HG03060 (cell line): ENCODE data around the gene C6orf52.

ENCODE experiments used
- ATAC-seq: cut with Tn5 transposase; IDR thresholded peaks from one replicate; pipeline ENCODE4 v1.9.1; 2021; ENCODE audit warnings: low read depth, moderate number of reproducible peaks; ENCODE audit not compliant: unreplicated experiment

The C6orf52 gene

DNA sequence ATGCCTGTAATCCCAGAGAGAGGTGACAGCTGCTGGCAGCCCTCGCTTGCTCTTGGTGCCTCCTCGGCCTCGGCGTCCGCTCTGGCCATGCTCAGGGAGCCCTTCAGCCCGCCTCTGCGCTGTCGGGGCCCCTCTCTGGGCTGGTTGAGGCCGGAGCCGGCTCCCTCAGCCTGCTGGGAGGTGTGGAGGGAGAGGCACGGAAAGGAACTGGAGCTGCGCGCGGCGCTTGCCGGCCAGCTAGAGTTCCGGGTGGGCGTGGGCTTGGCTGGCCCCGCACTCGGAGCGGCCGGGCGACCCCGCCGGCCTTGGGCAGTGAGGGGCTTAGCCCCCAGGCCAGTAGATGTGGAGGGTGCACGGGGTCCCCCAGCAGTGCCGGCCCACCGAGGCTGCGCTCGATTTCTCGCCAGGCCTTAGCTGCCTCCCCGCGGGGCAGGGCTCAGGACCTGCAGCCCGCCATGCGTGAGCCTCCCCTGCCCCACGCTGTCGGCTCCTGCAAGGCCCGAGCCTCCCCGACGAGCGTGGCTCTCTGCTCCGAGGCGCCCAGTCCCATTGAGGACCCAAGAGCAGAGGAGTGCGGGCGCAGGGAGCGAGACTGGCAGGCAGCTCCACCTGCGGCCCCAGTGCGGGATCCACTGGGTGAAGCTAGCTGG is 34.6 kb downstream of the C6orf52 start:
- ATAC-seq = no peak

DNA sequence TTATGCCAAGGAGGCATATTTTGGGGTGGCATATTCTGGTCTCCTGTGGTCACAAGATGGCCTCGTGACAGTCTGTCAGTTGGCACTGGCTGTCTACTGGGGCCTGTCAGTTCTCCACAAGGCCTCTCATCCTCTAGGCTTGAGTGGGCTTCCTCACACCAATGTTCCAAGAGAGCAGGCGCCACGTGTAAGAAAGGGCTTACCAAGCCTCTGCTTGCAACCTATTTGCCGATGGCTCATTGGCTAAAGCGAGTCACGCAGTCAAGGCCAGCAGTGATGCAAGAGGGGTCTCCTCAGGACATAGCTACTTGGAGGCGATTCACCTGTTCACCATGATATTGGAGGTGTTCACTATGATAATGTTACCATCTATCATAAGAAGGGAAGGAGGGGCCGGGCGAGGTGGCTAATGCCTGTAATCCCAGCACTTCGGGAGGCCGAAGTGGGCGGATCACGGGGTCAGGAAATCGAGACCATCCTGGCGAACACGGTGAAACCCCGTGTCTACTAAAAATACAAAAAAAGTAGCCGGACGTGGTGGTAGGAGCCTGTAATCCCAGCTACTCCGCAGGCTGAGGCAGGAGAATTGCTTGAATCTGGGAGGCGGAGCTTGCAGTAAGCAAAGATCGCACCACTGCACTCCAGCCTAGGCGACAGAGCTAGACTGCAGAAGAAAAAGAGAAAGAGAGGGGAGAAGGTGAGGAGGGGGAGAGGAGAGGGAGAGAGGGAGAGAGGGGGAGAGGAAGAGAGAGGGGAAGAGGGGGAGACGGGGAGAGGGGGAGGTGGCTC is 35.3 kb downstream of the C6orf52 start:
- no peak for ATAC-seq

- no peak for ATAC-seq
Observed at GRCh38 chr6:10655508-10656055, 38.8 kb downstream of the C6orf52 start.

GRCh38 chr6:10644225-10644624 is 50.2 kb downstream of the C6orf52 start:
- no peak for ATAC-seq

GRCh38 chr6:10643201-10643651 is 51.2 kb downstream of the C6orf52 start:
- ATAC-seq = peak; percentile 86

- ATAC-seq = no peak
Observed at GRCh38 chr6:10641528-10641927, 52.9 kb downstream of the C6orf52 start.

DNA sequence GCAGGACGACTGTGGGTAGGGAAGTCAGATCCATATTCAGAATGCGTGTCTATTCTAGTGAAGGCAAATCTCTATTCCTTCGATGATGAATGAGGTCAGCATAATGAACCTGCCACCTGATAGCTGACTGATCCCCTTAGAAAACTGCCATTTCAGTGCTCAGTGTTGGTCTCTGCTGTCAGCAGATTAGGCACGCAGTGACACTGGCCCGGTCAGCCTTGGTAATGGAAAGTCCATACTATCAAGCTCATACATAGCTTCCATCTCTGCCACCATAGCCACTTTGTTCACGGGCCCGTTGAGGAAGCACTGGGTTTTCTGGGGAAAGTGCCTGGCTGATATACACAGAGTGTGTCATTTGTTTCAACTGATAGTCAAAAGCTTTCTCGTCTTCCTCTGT is 54.0 kb downstream of the C6orf52 start:
- ATAC-seq = no peak

- ATAC-seq = peak; percentile 98
Observed at GRCh38 chr6:10633216-10633615, 61.2 kb downstream of the C6orf52 start.

DNA sequence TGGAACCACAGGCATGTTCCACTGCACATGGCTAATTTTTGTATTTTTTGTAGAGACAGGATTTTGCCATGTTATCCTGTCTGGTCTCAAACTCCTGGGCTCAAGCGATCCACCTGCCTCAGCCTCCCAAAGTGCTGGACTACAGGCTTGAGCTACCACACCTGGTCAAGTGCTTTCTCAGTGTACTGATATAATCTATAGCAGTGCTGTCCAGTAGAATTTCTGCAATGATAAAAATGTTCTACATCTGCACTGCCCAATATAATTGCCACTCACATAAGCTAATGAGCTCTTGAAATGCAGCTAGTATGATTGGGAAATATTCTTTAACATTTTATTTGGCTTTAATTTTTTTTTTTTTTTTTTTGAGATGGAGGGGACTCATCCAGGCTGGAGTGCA is 64.2 kb downstream of the C6orf52 start:
- no peak for ATAC-seq

DNA sequence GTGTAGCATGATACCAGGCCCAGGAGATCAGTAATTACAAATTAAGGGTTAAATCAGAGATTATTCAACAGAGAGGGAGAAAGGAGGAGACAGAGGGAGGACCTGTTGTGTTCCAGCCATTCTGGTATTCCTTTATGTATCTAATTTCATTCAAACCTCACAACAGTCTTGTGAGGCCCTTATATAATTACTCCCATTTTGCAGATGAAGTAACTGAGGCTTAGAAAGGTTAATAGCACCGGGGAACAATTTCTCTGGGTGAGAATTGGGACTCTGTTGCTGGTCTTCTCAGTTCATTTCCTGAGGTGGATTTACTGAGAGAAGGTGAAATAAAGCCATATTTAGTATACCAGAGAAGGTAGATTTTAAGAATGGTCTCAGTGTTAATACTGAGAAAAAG is 66.6 kb downstream of the C6orf52 start:
- no peak for ATAC-seq

DNA sequence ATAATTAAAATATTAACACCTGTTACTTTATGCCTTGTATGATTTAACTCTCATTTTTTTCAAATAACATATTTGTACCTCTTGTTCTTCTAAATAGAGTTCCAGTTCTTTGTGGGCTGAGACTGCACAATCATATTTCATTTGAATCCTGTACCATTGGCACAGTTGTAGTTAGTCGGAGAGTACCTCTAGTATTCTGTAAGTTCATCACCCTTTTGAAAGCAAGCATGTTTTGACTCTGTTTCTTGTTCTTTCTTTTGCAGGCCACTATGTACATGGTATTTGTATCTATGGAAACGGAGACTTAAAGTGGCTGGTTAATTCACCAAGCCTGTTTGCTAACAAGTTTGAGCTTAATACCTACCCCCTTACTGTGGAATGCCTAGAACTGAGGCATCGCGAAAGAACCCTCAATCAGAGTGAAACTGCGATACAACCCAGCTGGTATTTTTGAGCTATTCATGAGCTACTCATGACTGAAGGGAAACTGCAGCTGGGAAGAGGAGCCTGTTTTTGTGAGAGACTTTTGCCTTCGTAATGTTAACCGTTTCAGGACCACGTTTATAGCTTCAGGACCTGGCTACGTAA is 68.2 kb downstream of the C6orf52 start:
- no peak for ATAC-seq

DNA sequence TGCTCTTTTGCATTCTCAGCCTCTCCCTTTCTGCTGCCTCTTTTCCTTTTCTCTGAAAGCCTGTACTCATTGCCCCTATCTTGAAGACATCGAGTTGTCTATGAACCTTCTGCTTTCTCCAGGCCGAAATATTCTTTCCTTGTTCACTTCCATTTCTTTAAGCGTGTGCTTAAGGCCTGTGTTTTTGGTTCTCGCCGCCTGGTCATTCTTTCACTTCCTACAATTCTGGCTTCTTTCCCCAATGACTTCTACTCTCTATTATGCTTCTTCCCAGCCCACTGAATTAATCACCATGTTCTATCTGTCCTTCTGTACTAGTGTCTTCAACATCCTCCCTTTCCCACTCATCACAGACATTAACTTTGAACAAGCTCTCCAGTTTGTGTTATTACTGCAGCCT is 69.6 kb downstream of the C6orf52 start:
- ATAC-seq = no peak

GRCh38 chr6:10621847-10622246 is 72.6 kb downstream of the C6orf52 start:
- no peak for ATAC-seq
